ENCODE measurements around the gene VIPR2. TPM values are rescaled to one million over a fixed set of nuclear protein-coding genes. Genes with fewer than 3 reads are reported as not detected.

The VIPR2 gene
- polyA plus RNA-seq, 3 donors, result not detected

DNA sequence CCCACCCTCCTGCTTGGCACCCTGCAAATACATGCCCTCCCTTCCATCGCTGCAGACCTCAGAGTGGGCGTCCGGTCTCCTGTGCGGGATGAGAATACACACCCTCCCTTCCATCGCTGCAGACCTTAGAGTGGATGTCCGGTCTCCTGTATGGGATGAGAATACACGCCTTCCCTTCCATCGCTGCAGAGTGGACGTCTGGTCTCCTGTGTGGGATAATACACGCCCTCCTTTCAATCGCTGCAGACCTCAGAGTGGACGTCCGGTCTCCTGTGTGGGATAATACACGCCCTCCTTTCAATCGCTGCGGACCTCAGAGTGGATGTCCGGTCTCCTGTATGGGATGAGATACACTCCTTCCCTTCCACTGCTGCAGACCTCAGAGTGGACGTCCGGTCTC lies 128.1 kb downstream of the VIPR2 start:
- Mint-ChIP-seq H3K4me1 (peaks cover 2% of the 10 kb centered on the region), H3K27me3 (ENCODE audit: low read depth in 3 of 3) (peaks cover 1 to 4% (median 3%) of the 10 kb centered on the region in 3 donors), H3K4me3 (no peak overlapping the region), H3K36me3 (no peaks in the 10 kb centered on the region), H3K9me3 (peaks cover 0 to 13% (median 6%) of the 10 kb centered on the region in 7 donors), H3K27ac (no peak overlapping the region)
- Histone ChIP-seq H4K20me1 (ENCODE audit: insufficient read depth, low read length) (no peaks in the 10 kb centered on the region), H3K9me3 (replicated peaks in 1 of 2; ENCODE audit: control insufficient read depth in 1 of 2, insufficient read depth in 1 of 2, low read length in 2 of 2) (no peaks in the 10 kb centered on the region), H3K4me3 (replicated peaks in 1 of 3; ENCODE audit: low read depth in 2 of 3, low read length in 3 of 3) (no peak overlapping the region), H3K79me2 (ENCODE audit: insufficient read depth, low read length) (no peaks in the 10 kb centered on the region), H3K4me1 (ENCODE audit: control insufficient read depth in 1 of 2, insufficient read depth in 2 of 2, low read length in 2 of 2) (no peaks in the 10 kb centered on the region), H2AFZ (ENCODE audit: insufficient read depth, low read depth, low read length, poor library complexity, severe bottlenecking) (no peak overlapping the region), H3K4me2 (replicated peaks; ENCODE audit: extremely low read depth, low read length, poor library complexity, severe bottlenecking) (no peak overlapping the region), H3K27ac (ENCODE audit: low read depth in 1 of 2, low read length in 2 of 2) (no peak overlapping the region), H3K27me3 (ENCODE audit: control insufficient read depth in 2 of 2, insufficient read depth in 2 of 2, low read length in 2 of 2) (no peaks in the 10 kb centered on the region), H3K36me3 (replicated peaks in 1 of 2; ENCODE audit: control insufficient read depth in 1 of 2, insufficient read depth in 2 of 2, low read length in 2 of 2) (no peaks in the 10 kb centered on the region), H3K9ac (ENCODE audit: insufficient read depth, low read length, poor library complexity, severe bottlenecking) (no peak overlapping the region)
- no peak for DNase-seq
- intact Hi-C loops (cut with micrococcal nuclease), result no loop called here
- WGBS (ENCODE audit: insufficient coverage), result 100% methylated on average over 3 of the region's 19 CpGs
- TF ChIP-seq, protein P1, sequence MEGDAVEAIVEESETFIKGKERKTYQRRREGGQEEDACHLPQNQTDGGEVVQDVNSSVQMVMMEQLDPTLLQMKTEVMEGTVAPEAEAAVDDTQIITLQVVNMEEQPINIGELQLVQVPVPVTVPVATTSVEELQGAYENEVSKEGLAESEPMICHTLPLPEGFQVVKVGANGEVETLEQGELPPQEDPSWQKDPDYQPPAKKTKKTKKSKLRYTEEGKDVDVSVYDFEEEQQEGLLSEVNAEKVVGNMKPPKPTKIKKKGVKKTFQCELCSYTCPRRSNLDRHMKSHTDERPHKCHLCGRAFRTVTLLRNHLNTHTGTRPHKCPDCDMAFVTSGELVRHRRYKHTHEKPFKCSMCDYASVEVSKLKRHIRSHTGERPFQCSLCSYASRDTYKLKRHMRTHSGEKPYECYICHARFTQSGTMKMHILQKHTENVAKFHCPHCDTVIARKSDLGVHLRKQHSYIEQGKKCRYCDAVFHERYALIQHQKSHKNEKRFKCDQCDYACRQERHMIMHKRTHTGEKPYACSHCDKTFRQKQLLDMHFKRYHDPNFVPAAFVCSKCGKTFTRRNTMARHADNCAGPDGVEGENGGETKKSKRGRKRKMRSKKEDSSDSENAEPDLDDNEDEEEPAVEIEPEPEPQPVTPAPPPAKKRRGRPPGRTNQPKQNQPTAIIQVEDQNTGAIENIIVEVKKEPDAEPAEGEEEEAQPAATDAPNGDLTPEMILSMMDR (IDR thresholded peaks at IDR 0.05), result no peak

GRCh38 chr7:159015454-159016410 lies 128.9 kb downstream of the VIPR2 start:
- H3K4me3 Mint-ChIP-seq, result no peak overlapping the region
- Histone ChIP-seq H2AFZ (ENCODE audit: insufficient read depth, low read depth, low read length, poor library complexity, severe bottlenecking) (no peak overlapping the region), H3K79me2 (ENCODE audit: insufficient read depth, low read length) (no peaks in the 10 kb centered on the region), H3K36me3 (replicated peaks in 1 of 2; ENCODE audit: control insufficient read depth in 1 of 2, insufficient read depth in 2 of 2, low read length in 2 of 2) (no peaks in the 10 kb centered on the region), H3K9ac (ENCODE audit: insufficient read depth, low read length, poor library complexity, severe bottlenecking) (no peak overlapping the region), H3K27ac (ENCODE audit: low read depth in 1 of 2, low read length in 2 of 2) (no peak overlapping the region), H3K4me2 (replicated peaks; ENCODE audit: extremely low read depth, low read length, poor library complexity, severe bottlenecking) (no peak overlapping the region), H3K4me3 (replicated peaks in 1 of 3; ENCODE audit: low read depth in 2 of 3, low read length in 3 of 3) (no peak overlapping the region), H3K4me1 (ENCODE audit: control insufficient read depth in 1 of 2, insufficient read depth in 2 of 2, low read length in 2 of 2) (no peaks in the 10 kb centered on the region), H3K9me3 (replicated peaks in 1 of 2; ENCODE audit: control insufficient read depth in 1 of 2, insufficient read depth in 1 of 2, low read length in 2 of 2) (no peaks in the 10 kb centered on the region), H4K20me1 (ENCODE audit: insufficient read depth, low read length) (no peaks in the 10 kb centered on the region), H3K27me3 (ENCODE audit: control insufficient read depth in 2 of 2, insufficient read depth in 2 of 2, low read length in 2 of 2) (no peaks in the 10 kb centered on the region)
- peaks cover 0 to 7% (median 1%) of the 10 kb centered on the region in 7 donors for H3K9me3 Mint-ChIP-seq
- no peak overlapping the region for H3K27ac Mint-ChIP-seq
- no peaks in the 10 kb centered on the region for H3K36me3 Mint-ChIP-seq
- TF ChIP-seq, protein P1 (IDR thresholded peaks at IDR 0.05), result no peak
- 88% methylated on average over 16 of the region's 24 CpGs for WGBS (ENCODE audit: insufficient coverage)
- peaks cover 2% of the 10 kb centered on the region for H3K4me1 Mint-ChIP-seq
- intact Hi-C loops (cut with micrococcal nuclease), result no loop called here
- peaks cover 1 to 4% (median 3%) of the 10 kb centered on the region in 3 donors for H3K27me3 Mint-ChIP-seq (ENCODE audit: low read depth in 3 of 3)
- DNase-seq, result no peak

Measured in CD14-positive monocyte (primary cell).